IMR-90 (cell line): ENCODE data around the gene SLC25A24. TPM values are rescaled to one million over a fixed set of nuclear protein-coding genes. Genes with fewer than 3 reads are reported as not detected.

Source experiments
- ATAC-seq: fragments of 200-7000 bp; cut with Tn5 transposase; 2 replicates; pipeline ENCODE4 v1.9.1; 2020; ENCODE audit warnings: low read depth, mild to moderate bottlenecking, moderate library complexity
- BruUV-seq: library from RNA; stranded (reverse); fragments of 400-500 nt; replicated peaks from 2 replicates; lab custom pipeline; 2021; lab: Mats Ljungman, UMichigan
- CTCF ChIA-PET: fragments of 300-600 bp; formaldehyde crosslinking; extraction: SDS; loops from one replicate; lab custom pipeline; 2021; ENCODE audit warnings: antibody characterized with exemption; lab: Yijun Ruan, JAX
- POLR2A ChIA-PET: fragments of 300-600 bp; sonication (Branson Sonifier 250); formaldehyde crosslinking; loops from one replicate; lab custom pipeline; 2022; ENCODE audit warnings: antibody characterized with exemption; ENCODE audit not compliant: unreplicated experiment; lab: Charles Lee
- DNase-seq: peaks from one replicate; pipeline ENCODE4 v3.0.0; 2013
- H2AFZ ChIP-seq: replicated peaks from 2 replicates; pipeline ENCODE3; 2013; ENCODE audit warnings: low read length, mild to moderate bottlenecking; ENCODE audit not compliant: poor library complexity
- H2AK5ac ChIP-seq: 2 replicates; pipeline ENCODE4 v1.6.1; 2013; ENCODE audit warnings: low read depth, low read length, inconsistent platforms
- H2AK9ac ChIP-seq: replicated peaks from 2 replicates; pipeline ENCODE3; 2013; ENCODE audit warnings: mild to moderate bottlenecking, low read depth, low read length, moderate library complexity; ENCODE audit not compliant: poor library complexity
- H2BK120ac ChIP-seq: 2 replicates; pipeline ENCODE4 v1.6.1; 2013; ENCODE audit warnings: low read depth, low read length, inconsistent platforms
- H2BK15ac ChIP-seq: 3 replicates; pipeline ENCODE4 v1.6.1; 2013; ENCODE audit warnings: low read depth, low read length, inconsistent platforms
- H2BK20ac ChIP-seq: 2 replicates; pipeline ENCODE4 v1.6.1; 2013; ENCODE audit warnings: low read depth, mild to moderate bottlenecking, inconsistent platforms, low read length, moderate library complexity
- H2BK5ac ChIP-seq: 2 replicates; pipeline ENCODE4 v1.6.1; 2013; ENCODE audit warnings: mild to moderate bottlenecking, low read depth, low read length, inconsistent platforms; ENCODE audit not compliant: poor library complexity, severe bottlenecking
- H3K14ac ChIP-seq: replicated peaks from 2 replicates; pipeline ENCODE4 v1.6.1; 2013; ENCODE audit warnings: low read depth, low read length, inconsistent platforms
- H3K18ac ChIP-seq: 2 replicates; pipeline ENCODE4 v1.6.1; 2013; ENCODE audit warnings: low read depth, low read length, control low read depth
- H3K23ac ChIP-seq: 2 replicates; pipeline ENCODE4 v1.6.1; 2013; ENCODE audit warnings: low read depth, low read length, inconsistent platforms
- H3K27ac ChIP-seq: 2 replicates; pipeline ENCODE4 v1.5.1; 2013; ENCODE audit warnings: mild to moderate bottlenecking, control low read depth, low read length; ENCODE audit not compliant: insufficient read depth
- H3K27me3 ChIP-seq: 2 replicates; pipeline ENCODE4 v1.6.1; 2013; ENCODE audit warnings: low read length; ENCODE audit not compliant: control insufficient read depth, insufficient read depth
- H3K36me3 ChIP-seq: 2 replicates; pipeline ENCODE4 v1.6.1; 2013; ENCODE audit warnings: low read length, mixed read lengths; ENCODE audit not compliant: control insufficient read depth, insufficient read depth
- H3K4ac ChIP-seq: 2 replicates; pipeline ENCODE4 v1.6.1; 2013; ENCODE audit warnings: low read depth, low read length, inconsistent platforms
- H3K4me1 ChIP-seq: 2 replicates; pipeline ENCODE4 v1.6.1; 2013; ENCODE audit warnings: low read length, mixed read lengths; ENCODE audit not compliant: control insufficient read depth, insufficient read depth
- H3K4me2 ChIP-seq: 2 replicates; pipeline ENCODE4 v1.6.1; 2013; ENCODE audit warnings: low read depth, mild to moderate bottlenecking, control low read depth, low read length, moderate library complexity
- H3K4me3 ChIP-seq: 2 replicates; pipeline ENCODE4 v1.5.1; 2013; ENCODE audit warnings: low read depth, mild to moderate bottlenecking, control low read depth, low read length, moderate library complexity; ENCODE audit not compliant: insufficient read depth
- H3K56ac ChIP-seq: 2 replicates; pipeline ENCODE4 v1.6.1; 2013; ENCODE audit warnings: low read length, inconsistent platforms; ENCODE audit not compliant: insufficient read depth; ENCODE audit errors: extremely low read depth
- H3K79me1 ChIP-seq, 2 experiments: 2 replicates each; pipeline ENCODE4 v1.6.1; 2013; ENCODE audit warnings: low read length in 2 of 2, inconsistent platforms in 1 of 2, low read depth in 1 of 2
- H3K9ac ChIP-seq: 2 replicates; pipeline ENCODE4 v1.6.1; 2013; ENCODE audit warnings: low read depth, low read length, control low read depth
- H3K9me1 ChIP-seq: 2 replicates; pipeline ENCODE4 v1.6.1; 2013; ENCODE audit warnings: low read length, inconsistent platforms; ENCODE audit not compliant: insufficient read depth
- H3K9me3 ChIP-seq: 2 replicates; pipeline ENCODE4 v1.6.1; 2013; ENCODE audit warnings: low read length; ENCODE audit not compliant: control insufficient read depth, insufficient read depth
- H4K20me1 ChIP-seq: 2 replicates; pipeline ENCODE4 v1.6.1; 2013; ENCODE audit warnings: low read length, inconsistent platforms; ENCODE audit not compliant: insufficient read depth
- H4K5ac ChIP-seq: 2 replicates; pipeline ENCODE4 v1.6.1; 2013; ENCODE audit warnings: mild to moderate bottlenecking, low read depth, low read length, control low read depth
- H4K8ac ChIP-seq, 2 experiments: 2 replicates each; pipeline ENCODE4 v1.6.1; 2013; ENCODE audit warnings: low read depth in 2 of 2, low read length in 2 of 2, control low read depth in 1 of 2, inconsistent platforms in 1 of 2
- H4K91ac ChIP-seq: 2 replicates; pipeline ENCODE4 v1.6.1; 2013; ENCODE audit warnings: low read depth, low read length, inconsistent platforms; ENCODE audit not compliant: insufficient read depth
- CEBPB ChIP-seq: IDR thresholded peaks from 2 replicates; pipeline ENCODE4 v1.6.1; 2012; ENCODE audit warnings: low read depth, low read length, improper control_type of control experiment
- CHD1 ChIP-seq: IDR thresholded peaks from 2 replicates; pipeline ENCODE4 v1.6.1; 2012; ENCODE audit warnings: low read depth, low read length, improper control_type of control experiment
- FOS ChIP-seq: fragments of 150-350 bp; IDR thresholded peaks from 2 replicates; pipeline ENCODE4 v1.6.1; 2016; ENCODE audit warnings: low read depth, low read length
- MAFK ChIP-seq: IDR thresholded peaks from 2 replicates; pipeline ENCODE4 v1.6.1; 2012; ENCODE audit warnings: low read depth, low read length, improper control_type of control experiment
- MAZ ChIP-seq: IDR thresholded peaks from 2 replicates; pipeline ENCODE4 v1.6.1; 2012; ENCODE audit warnings: low read depth, mild to moderate bottlenecking, low read length, improper control_type of control experiment, moderate library complexity, borderline replicate concordance
- MXI1 ChIP-seq: IDR thresholded peaks from 2 replicates; pipeline ENCODE4 v1.6.1; 2012; ENCODE audit warnings: low read depth, mild to moderate bottlenecking, low read length, moderate library complexity, borderline replicate concordance
- NFE2L2 ChIP-seq: fragments of 150-350 bp; IDR thresholded peaks from 2 replicates; pipeline ENCODE4 v1.6.1; 2016; ENCODE audit warnings: low read depth, mild to moderate bottlenecking, low read length
- POLR2A ChIP-seq: IDR thresholded peaks from 2 replicates; pipeline ENCODE4 v1.6.1; 2012; ENCODE audit warnings: mild to moderate bottlenecking, low read depth, low read length
- RAD21 ChIP-seq: IDR thresholded peaks from 2 replicates; pipeline ENCODE4 v1.6.1; 2012; ENCODE audit warnings: low read length, improper control_type of control experiment
- RCOR1 ChIP-seq: IDR thresholded peaks from 2 replicates; pipeline ENCODE4 v1.6.1; 2012; ENCODE audit warnings: mild to moderate bottlenecking, low read length, improper control_type of control experiment; ENCODE audit not compliant: insufficient replicate concordance
- RFX5 ChIP-seq: IDR thresholded peaks from 2 replicates; pipeline ENCODE4 v1.8.0; 2012; ENCODE audit warnings: low read depth, mild to moderate bottlenecking, low read length, moderate library complexity
- SMC3 ChIP-seq: fragments of 150-350 bp; IDR thresholded peaks from 2 replicates; pipeline ENCODE4 v1.6.1; 2016; ENCODE audit warnings: low read depth, mild to moderate bottlenecking, antibody characterized with exemption, low read length, moderate library complexity
- WGBS, 2 experiments: methylation state at CpG; one replicate each; pipeline versions ENCODE4 v1.1.5 to v1.1.7; 2013; ENCODE audit warnings: missing lambda C conversion rate in 2 of 2; ENCODE audit not compliant: insufficient read length in 1 of 2; ENCODE audit errors: extremely low coverage in 2 of 2; 5-methylcytosine and 5-hydroxymethylcytosine counted together
- dilution Hi-C: fragments of 300-500 bp; cut with HindIII; formaldehyde crosslinking; loops from one replicate; pipeline ENCODE4 v1.14.3; 2018; ENCODE audit warnings: low sequenced_read_pairs; ENCODE audit not compliant: unreplicated experiment
- in situ Hi-C: fragments of 300-500 bp; cut with MboI; formaldehyde crosslinking; loops from 3 replicates; pipeline ENCODE4 v1.14.3; 2019; ENCODE audit warnings: low sequenced_read_pairs, inconsistent platforms, mixed read lengths
- intact Hi-C: fragments of 100-400 bp; cut with micrococcal nuclease; formaldehyde crosslinking; loops from 2 replicates; pipeline ENCODE4 v1.10.0; 2022
- polyA plus RNA-seq, 3 experiments: library from polyadenylated mRNA; depleted of rRNA; stranded (reverse); fragments of >200 nt; gene quantifications; 2 replicates each; pipeline ENCODE4 v1.2.3, GENCODE V29; 2012; ENCODE audit warnings: low replicate concordance in 1 of 3
- total RNA-seq: library from RNA; depleted of rRNA; stranded (reverse); fragments of >200 nt; gene quantifications from 2 replicates; pipeline ENCODE4 v1.2.3, GENCODE V29; 2012
- TF ChIP-seq, protein P1 (sequence below): conservative IDR thresholded peaks from 2 replicates; pipeline ENCODE4 v1.5.1; 2012; ENCODE audit warnings: mild to moderate bottlenecking, low read depth, low read length, improper control_type of control experiment

The SLC25A24 gene
- total and polyA plus RNA-seq, 2 of the 4 experiments (the other 2 are of a cell fraction): 19.4 to 20.4 TPM

- POLR2A ChIA-PET: no interaction called here
- H2AFZ ChIP-seq: no peak overlapping the region
- H4K8ac ChIP-seq: no peak overlapping the region
Observed at GRCh38 chr1:108149796-108150467, 50.2 kb downstream of the SLC25A24 start.

More at GRCh38 chr1:108149796-108150467, 50.2 kb downstream of the SLC25A24 start:
- H3K79me1 ChIP-seq: peaks cover 34 to 47% of the 10 kb centered on the region in 2 experiments
- H3K9me1 ChIP-seq: peaks cover 14% of the 10 kb centered on the region; the same call in 1 of the 2 replicates
- no peak overlapping the region for H3K9ac ChIP-seq
- H3K4me1 ChIP-seq: peaks cover 5% of the 10 kb centered on the region
- dilution Hi-C loops: no loop called here
- peak overlapping the region; percentile 4; the same call in 1 of the 2 replicates for H3K4me2 ChIP-seq
- DNase-seq (peak; percentile 46), ATAC-seq (peak; percentile 89)
- no peak overlapping the region for H3K4me3 ChIP-seq
- peaks cover 33% of the 10 kb centered on the region for H3K36me3 ChIP-seq
- no peak for TF ChIP-seq MAZ
- TF ChIP-seq RAD21: no peak
- TF ChIP-seq SMC3: no peak
- TF ChIP-seq FOS: no peak
- no peak for TF ChIP-seq POLR2A
- TF ChIP-seq RFX5: no peak
- no peak for TF ChIP-seq RCOR1
- TF ChIP-seq MXI1: no peak
- TF ChIP-seq, protein P1, sequence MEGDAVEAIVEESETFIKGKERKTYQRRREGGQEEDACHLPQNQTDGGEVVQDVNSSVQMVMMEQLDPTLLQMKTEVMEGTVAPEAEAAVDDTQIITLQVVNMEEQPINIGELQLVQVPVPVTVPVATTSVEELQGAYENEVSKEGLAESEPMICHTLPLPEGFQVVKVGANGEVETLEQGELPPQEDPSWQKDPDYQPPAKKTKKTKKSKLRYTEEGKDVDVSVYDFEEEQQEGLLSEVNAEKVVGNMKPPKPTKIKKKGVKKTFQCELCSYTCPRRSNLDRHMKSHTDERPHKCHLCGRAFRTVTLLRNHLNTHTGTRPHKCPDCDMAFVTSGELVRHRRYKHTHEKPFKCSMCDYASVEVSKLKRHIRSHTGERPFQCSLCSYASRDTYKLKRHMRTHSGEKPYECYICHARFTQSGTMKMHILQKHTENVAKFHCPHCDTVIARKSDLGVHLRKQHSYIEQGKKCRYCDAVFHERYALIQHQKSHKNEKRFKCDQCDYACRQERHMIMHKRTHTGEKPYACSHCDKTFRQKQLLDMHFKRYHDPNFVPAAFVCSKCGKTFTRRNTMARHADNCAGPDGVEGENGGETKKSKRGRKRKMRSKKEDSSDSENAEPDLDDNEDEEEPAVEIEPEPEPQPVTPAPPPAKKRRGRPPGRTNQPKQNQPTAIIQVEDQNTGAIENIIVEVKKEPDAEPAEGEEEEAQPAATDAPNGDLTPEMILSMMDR: no peak
- TF ChIP-seq NFE2L2: no peak
- TF ChIP-seq MAFK: no peak
- TF ChIP-seq CEBPB: no peak
- no peak for TF ChIP-seq CHD1
- no peak overlapping the region for H2AK5ac ChIP-seq
- peak overlapping the region; percentile 39; the same call in 1 of the 2 replicates for H3K23ac ChIP-seq
- no peaks in the 10 kb centered on the region for H3K9me3 ChIP-seq
- H4K20me1 ChIP-seq: peaks cover 8% of the 10 kb centered on the region; the same call in 1 of the 2 replicates
- H4K5ac ChIP-seq: no peak overlapping the region
- CTCF ChIA-PET: no interaction called here
- no peak overlapping the region for H2AK9ac ChIP-seq
- H2BK120ac ChIP-seq: no peak overlapping the region
- H2BK15ac ChIP-seq: no peak overlapping the region
- 0 out of 2 replicates have a peak overlapping the region, but pooled peaks have one; percentile 5 for H3K14ac ChIP-seq
- H2BK5ac ChIP-seq: no peak overlapping the region
- H4K91ac ChIP-seq: no peak overlapping the region
- no peak overlapping the region for H3K56ac ChIP-seq
- peak overlapping the region; percentile 24 for H3K4ac ChIP-seq
- no CpG with 5 or more reads among the region's 3 CpGs for WGBS, 2 experiments
- H3K27ac ChIP-seq: peak overlapping the region; percentile 28; the same call in 1 of the 2 replicates
- in situ Hi-C loops: no loop called here
- intact Hi-C loops: no loop called here
- no TSS peak for BruUV-seq
- H3K27me3 ChIP-seq: no peaks in the 10 kb centered on the region
- H3K18ac ChIP-seq: peak overlapping the region; percentile 20; the same call in 1 of the 2 replicates
- peak overlapping the region; percentile 24; the same call in 1 of the 2 replicates for H2BK20ac ChIP-seq
